ENCODE data around the gene RPL18A.

Gene RPL18A

GRCh38 chr19:17821190-17821589 is 38.5 kb upstream of the RPL18A start, which contains the start of gene INSL3 (continued):
- no peak for TF ChIP-seq SCRT2 (tag by site-specific recombination; IDR thresholded peaks at IDR 0.05)

- Histone ChIP-seq H3K27ac (ENCODE audit: extremely low read depth, low read depth, low read length) (no peak overlapping the region), H3K4me3 (ENCODE audit: low read depth, low read length) (no peak overlapping the region), H3K36me3 (ENCODE audit: control insufficient read depth in 2 of 2, insufficient read depth in 1 of 2, low read length in 2 of 2) (no peaks in the 10 kb centered on the region), H3K4me1 (ENCODE audit: control insufficient read depth, insufficient read depth, low read length) (no peaks in the 10 kb centered on the region), H3K9me3 (ENCODE audit: control insufficient read depth, insufficient read depth, low read depth, low read length) (no peaks in the 10 kb centered on the region)
- TF ChIP-seq GLIS1 (tag by site-specific recombination; IDR thresholded peaks at IDR 0.05) (peak; percentile 78), ZNF830 (tag by site-specific recombination; IDR thresholded peaks at IDR 0.05; ENCODE audit: low read depth) (no peak)
- ChIA-PET POLR2A (interaction anchor here (0.6 kb wide), 1 partner anchor 184 kb away, joined by 3 read pairs; the partner anchor contains the start of gene ARRDC2), CTCF (interaction anchor here (0.6 kb wide), 1 partner anchor 48 kb away, joined by 4 read pairs; no protein-coding TSS in a partner anchor)
Observed at GRCh38 chr19:17824339-17824738, 35.4 kb upstream of the RPL18A start.

DNA sequence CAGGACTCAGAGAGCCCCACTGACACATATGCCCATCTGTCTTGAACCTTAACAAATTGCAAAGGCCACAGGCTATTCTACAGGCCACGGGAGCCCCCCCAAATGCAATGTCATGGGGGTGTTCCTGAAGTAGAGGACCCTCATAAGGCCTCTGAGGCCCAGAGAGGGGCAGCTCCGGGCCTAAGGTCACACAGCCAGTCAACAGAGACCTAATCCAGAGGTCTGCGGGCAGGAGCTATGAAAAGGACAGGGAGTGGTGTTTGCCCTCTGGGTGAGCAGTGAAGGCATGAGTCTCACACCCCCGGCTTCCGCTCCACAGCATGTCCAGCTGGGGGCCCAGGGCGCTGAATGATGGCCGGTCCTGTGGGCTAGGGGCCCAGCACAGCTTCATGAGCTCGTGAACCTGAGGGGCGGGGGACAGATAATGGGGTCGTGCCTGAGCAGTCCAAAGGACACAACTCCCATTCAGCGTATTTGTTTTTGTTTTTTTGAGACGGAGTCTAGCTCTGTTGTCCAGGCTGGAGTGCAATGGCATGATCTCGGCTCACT is 33.1 kb upstream of the RPL18A start:
- CTCF ChIA-PET, result no interaction called here
- Histone ChIP-seq H3K9me3 (ENCODE audit: control insufficient read depth, insufficient read depth, low read depth, low read length) (no peaks in the 10 kb centered on the region), H3K36me3 (ENCODE audit: control insufficient read depth in 2 of 2, insufficient read depth in 1 of 2, low read length in 2 of 2) (no peaks in the 10 kb centered on the region), H3K4me1 (ENCODE audit: control insufficient read depth, insufficient read depth, low read length) (no peaks in the 10 kb centered on the region), H3K27ac (ENCODE audit: extremely low read depth, low read depth, low read length) (no peak overlapping the region), H3K4me3 (ENCODE audit: low read depth, low read length) (no peak overlapping the region)
- POLR2A ChIA-PET, result interaction anchor here (1.1 kb wide), 1 partner anchor 33 kb away, joined by 5 read pairs; no protein-coding TSS in a partner anchor
- TF ChIP-seq ZNF561 (tag by site-specific recombination; IDR thresholded peaks at IDR 0.05; ENCODE audit: borderline replicate concordance) (no peak), HOXC10 (CRISPR knock-in tag; IDR thresholded peaks at IDR 0.05) (no peak), ZNF280C (tag by site-specific recombination; IDR thresholded peaks at IDR 0.05) (no peak), ZNF23 (tag by site-specific recombination; IDR thresholded peaks at IDR 0.05; ENCODE audit: borderline replicate concordance) (no peak), ZNF768 (tag by site-specific recombination; IDR thresholded peaks at IDR 0.05) (0 out of 2 replicates have a peak, but pooled peaks have one; percentile 57), ZNF394 (tag by site-specific recombination; IDR thresholded peaks at IDR 0.05; ENCODE audit: borderline replicate concordance) (no peak)
- TF ChIP-seq, protein P1, sequence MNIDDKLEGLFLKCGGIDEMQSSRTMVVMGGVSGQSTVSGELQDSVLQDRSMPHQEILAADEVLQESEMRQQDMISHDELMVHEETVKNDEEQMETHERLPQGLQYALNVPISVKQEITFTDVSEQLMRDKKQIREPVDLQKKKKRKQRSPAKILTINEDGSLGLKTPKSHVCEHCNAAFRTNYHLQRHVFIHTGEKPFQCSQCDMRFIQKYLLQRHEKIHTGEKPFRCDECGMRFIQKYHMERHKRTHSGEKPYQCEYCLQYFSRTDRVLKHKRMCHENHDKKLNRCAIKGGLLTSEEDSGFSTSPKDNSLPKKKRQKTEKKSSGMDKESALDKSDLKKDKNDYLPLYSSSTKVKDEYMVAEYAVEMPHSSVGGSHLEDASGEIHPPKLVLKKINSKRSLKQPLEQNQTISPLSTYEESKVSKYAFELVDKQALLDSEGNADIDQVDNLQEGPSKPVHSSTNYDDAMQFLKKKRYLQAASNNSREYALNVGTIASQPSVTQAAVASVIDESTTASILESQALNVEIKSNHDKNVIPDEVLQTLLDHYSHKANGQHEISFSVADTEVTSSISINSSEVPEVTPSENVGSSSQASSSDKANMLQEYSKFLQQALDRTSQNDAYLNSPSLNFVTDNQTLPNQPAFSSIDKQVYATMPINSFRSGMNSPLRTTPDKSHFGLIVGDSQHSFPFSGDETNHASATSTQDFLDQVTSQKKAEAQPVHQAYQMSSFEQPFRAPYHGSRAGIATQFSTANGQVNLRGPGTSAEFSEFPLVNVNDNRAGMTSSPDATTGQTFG (tag by site-specific recombination; IDR thresholded peaks at IDR 0.05; ENCODE audit: borderline replicate concordance), result no peak

DNA sequence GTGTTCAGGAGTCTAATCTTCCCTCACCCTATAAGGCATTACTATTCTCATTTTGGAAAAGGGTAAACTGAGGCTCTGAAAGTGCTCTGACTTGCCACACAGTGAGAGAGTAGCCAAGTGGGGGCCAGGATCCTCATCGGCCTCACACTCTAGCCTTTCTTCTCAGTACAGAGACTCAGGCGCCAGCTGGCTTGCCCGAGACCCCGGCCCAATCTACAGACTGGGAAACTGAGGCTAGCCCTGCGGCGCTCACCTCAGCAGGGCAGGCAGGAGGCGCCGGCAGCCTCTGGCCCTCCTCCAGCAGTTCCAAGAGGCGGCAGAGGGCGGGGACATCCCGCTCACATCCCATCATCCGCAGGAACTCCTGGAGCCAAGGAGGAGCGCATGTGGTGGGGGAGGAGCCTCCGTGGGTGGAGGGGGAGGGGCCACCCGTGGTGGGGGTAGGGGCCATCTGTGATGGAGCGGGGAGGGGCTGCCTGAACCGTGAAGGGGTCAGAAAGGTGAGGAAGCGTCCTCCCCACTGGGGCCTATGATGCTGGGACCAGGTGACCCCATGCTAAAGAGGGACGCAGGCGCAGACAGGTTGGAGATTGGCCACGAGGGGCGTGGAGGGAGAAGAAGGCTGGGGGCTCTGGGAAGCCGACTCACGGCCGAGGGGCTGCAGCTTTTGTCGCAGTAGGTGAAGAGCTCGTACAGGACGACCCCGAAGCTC is 29.7 kb upstream of the RPL18A start:
- Histone ChIP-seq H3K4me1 (ENCODE audit: control insufficient read depth, insufficient read depth, low read length) (no peaks in the 10 kb centered on the region), H3K4me3 (ENCODE audit: low read depth, low read length) (peak overlapping the region; percentile 40), H3K27ac (ENCODE audit: extremely low read depth, low read depth, low read length) (no peak overlapping the region; the same call in 1 of the 2 replicates), H3K36me3 (ENCODE audit: control insufficient read depth in 2 of 2, insufficient read depth in 1 of 2, low read length in 2 of 2) (no peaks in the 10 kb centered on the region), H3K9me3 (ENCODE audit: control insufficient read depth, insufficient read depth, low read depth, low read length) (no peaks in the 10 kb centered on the region)
- CTCF ChIA-PET, result interaction anchor here (0.6 to 1.3 kb wide), 4 partner anchors 10 to 556 kb away, joined by 3 to 4 read pairs (median 3); partner anchors contain the start of genes GDF15 and RPL18A
- POLR2A ChIA-PET, result interaction anchor here (0.6 to 1.6 kb wide), 8 partner anchors 9 to 491 kb away, joined by 3 to 13 read pairs (median 4); partner anchors contain the start of genes B3GNT3, CCDC124, RPL18A and SLC27A1
- TF ChIP-seq BCL11B (tag by site-specific recombination; IDR thresholded peaks at IDR 0.05; ENCODE audit: low read depth), result 0 out of 2 replicates have a peak, but pooled peaks have one; percentile 27
- peak; percentile 96 for TF ChIP-seq ZNF223 (tag by site-specific recombination; IDR thresholded peaks at IDR 0.05)
- TF ChIP-seq ZIC2 (tag by site-specific recombination; IDR thresholded peaks at IDR 0.05), result 0 out of 2 replicates have a peak, but pooled peaks have one; percentile 26
- TF ChIP-seq GLIS1 (tag by site-specific recombination; IDR thresholded peaks at IDR 0.05), result peak; percentile 12; the same call in 1 of the 2 replicates
- TF ChIP-seq ZNF600 (tag by site-specific recombination; IDR thresholded peaks at IDR 0.05), result 0 out of 2 replicates have a peak, but pooled peaks have one; percentile 21
- peak; percentile 66; the same call in 1 of the 2 replicates for TF ChIP-seq ZNF10 (tag by site-specific recombination; IDR thresholded peaks at IDR 0.05)
- TF ChIP-seq ZBTB8A (tag by site-specific recombination; IDR thresholded peaks at IDR 0.05), result peak; percentile 43; the same call in 1 of the 2 replicates
- peak; percentile 49 for TF ChIP-seq IKZF3 (tag by site-specific recombination; IDR thresholded peaks at IDR 0.05)
- peak; percentile 18; the same call in 1 of the 2 replicates for TF ChIP-seq SP7 (tag by site-specific recombination; IDR thresholded peaks at IDR 0.05)
- no peak for TF ChIP-seq ZNF792 (tag by site-specific recombination; IDR thresholded peaks at IDR 0.05)
- TF ChIP-seq ZNF341 (tag by site-specific recombination; IDR thresholded peaks at IDR 0.05; ENCODE audit: low read depth), result no peak
- peak; percentile 69; the same call in 1 of the 2 replicates for TF ChIP-seq ZSCAN30 (tag by site-specific recombination; IDR thresholded peaks at IDR 0.05)
- no peak for TF ChIP-seq ZNF248 (tag by site-specific recombination; IDR thresholded peaks at IDR 0.05)
- no peak for TF ChIP-seq ZSCAN16 (tag by site-specific recombination; IDR thresholded peaks at IDR 0.05)
- peak; percentile 56; the same call in 1 of the 2 replicates for TF ChIP-seq GLIS2 (tag by site-specific recombination; IDR thresholded peaks at IDR 0.05)

All from HEK293 (cell line).